Tibial artery (tissue), 4 donors: ENCODE data around the gene KCNMB3.
"Not testable (repeated sequence)": the region's sequence is repeated elsewhere in the genome, so short reads cannot be mapped to it uniquely, and the experiment has no call there.

ENCODE experiments used
- DNase-seq, 2 donors: peaks; one replicate each; pipeline ENCODE4 v3.0.0-alpha.2; 2019
- H3K27ac ChIP-seq, 2 donors: fragments of 200-600 bp; sonication (generic) in 1 of 2; 1 replicate in 1 of 2; 2 replicates in 1 of 2; pipeline ENCODE4 v1.5.1; 2018 to 2019; ENCODE audit warnings: mild to moderate bottlenecking in 1 of 2
- H3K27me3 ChIP-seq, 2 donors: fragments of 200-600 bp; sonication (generic) in 1 of 2; one replicate each; pipeline versions ENCODE4 v1.5.1 to v1.6.0; 2016 to 2019
- H3K36me3 ChIP-seq, 3 donors: fragments of 200-600 bp; sonication (generic) in 2 of 3; one replicate each; pipeline ENCODE4 v1.5.1; 2016 to 2019; ENCODE audit warnings: mild to moderate bottlenecking in 2 of 3
- H3K4me1 ChIP-seq, 4 donors: fragments of 200-600 bp; sonication (generic) in 2 of 4; 1 replicate in 3 of 4; 2 replicates in 1 of 4; pipeline ENCODE4 v1.5.1; 2016 to 2019
- H3K4me3 ChIP-seq, 2 donors: fragments of 200-600 bp; sonication (generic) in 1 of 2; 1 replicate in 1 of 2; 2 replicates in 1 of 2; pipeline ENCODE4 v1.5.1; 2018 to 2019; ENCODE audit warnings: mild to moderate bottlenecking in 2 of 2
- H3K9me3 ChIP-seq, 3 donors: fragments of 200-600 bp; sonication (generic) in 1 of 3; one replicate each; pipeline ENCODE4 v1.5.1; 2016 to 2019
- CTCF ChIP-seq, 2 experiments: fragments of 200-600 bp in 1 of 2; fragments of 450-650 bp in 1 of 2; IDR thresholded peaks; one replicate each; pipeline ENCODE4 v1.5.1; 2017 to 2019; ENCODE audit warnings: antibody characterized with exemption in 2 of 2, mild to moderate bottlenecking in 1 of 2, moderate library complexity in 1 of 2
- intact Hi-C: fragments of 100-400 bp; cut with DNase I; formaldehyde crosslinking; loops from one replicate; pipeline ENCODE4 v1.15.0; 2023; ENCODE audit warnings: low total_unique reads

The KCNMB3 gene

DNA sequence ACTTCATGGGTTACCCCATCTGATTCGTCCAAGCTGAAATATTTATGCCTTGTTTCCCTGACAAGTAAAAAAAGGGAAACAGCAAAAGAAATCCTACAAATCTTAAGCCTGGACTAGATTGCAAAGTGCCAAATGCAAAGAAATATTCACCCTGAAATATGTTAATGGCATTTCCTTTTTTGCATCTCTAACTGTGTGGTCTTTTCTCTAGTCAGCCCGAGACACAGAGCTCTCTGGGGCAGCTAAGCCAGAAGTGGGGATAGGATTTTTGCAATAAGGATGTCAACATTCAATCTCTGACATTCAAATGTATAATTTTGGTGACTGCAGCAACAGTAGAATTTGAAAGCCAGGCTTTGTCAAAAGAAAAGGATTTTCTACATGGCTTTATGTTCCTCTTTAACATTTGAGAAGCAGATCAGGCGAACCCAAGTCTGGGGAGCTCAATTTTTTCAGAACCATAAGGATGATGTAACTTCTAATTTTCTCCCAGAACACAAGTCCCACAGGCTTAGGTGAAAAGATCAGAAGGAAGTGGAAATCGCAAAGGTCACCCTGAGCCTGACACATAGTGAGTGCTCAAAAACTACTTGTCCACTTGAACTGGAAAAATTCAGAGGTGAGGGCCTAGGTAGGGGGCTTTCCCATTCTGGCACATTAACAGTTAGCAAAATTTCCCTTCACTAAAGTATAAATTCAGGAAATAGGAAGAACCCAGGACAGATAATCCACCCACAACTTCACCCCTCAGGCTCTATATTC lies 28.2 kb upstream of the KCNMB3 start:
- intact Hi-C loops, result no loop called here
- no peaks in the 10 kb centered on the region for H3K36me3 ChIP-seq
- H3K9me3 ChIP-seq, result no peaks in the 10 kb centered on the region
- no peaks in the 10 kb centered on the region for H3K4me1 ChIP-seq
- no peak overlapping the region for H3K27ac ChIP-seq
- TF ChIP-seq CTCF (IDR thresholded peaks at IDR 0.05), result no peak
- no peak overlapping the region for H3K4me3 ChIP-seq
- DNase-seq, result no peak
- peaks cover 0 to 6% of the 10 kb centered on the region in 2 donors for H3K27me3 ChIP-seq

DNA sequence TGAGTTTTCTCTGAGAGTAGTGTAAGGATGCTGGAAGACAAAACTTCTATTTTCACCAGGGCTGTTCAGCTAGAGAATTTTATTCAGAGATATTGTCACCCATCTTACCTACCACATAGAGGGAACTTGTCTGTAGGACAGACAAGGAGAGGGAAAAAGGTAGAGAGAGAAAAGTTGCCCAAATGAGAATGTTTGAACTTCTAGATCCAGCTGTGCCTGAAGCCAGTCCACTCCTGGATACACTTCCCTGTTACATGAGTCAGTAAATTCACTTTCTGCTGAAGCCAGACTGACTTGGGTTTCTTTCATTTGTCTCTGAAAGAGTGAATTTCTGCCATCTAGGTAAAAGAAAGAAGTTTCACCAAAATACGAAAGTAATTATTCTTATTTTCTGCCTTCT lies 27.2 kb upstream of the KCNMB3 start:
- H3K4me3 ChIP-seq, result no peak overlapping the region

DNA sequence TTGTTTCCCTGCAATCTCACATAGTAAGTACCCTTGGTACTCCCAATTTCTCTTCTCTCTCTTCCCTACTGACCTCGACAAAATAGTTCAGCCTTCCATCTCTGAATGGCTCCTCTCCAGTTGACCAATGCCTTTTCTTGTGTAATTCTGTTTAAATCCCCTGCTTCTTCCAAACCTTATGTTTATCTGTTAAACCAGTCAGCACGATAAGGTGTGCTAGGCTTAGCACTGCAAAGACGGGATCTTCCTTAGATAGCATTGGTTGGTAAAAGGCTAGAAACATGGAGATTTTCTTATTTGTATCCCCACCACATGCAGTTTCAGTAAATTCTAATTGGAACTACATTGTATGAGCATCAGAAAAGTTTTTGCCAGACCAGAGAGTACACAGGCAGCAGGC lies 25.8 kb upstream of the KCNMB3 start:
- Histone ChIP-seq H3K27me3 (peaks cover 0 to 6% of the 10 kb centered on the region in 2 donors), H3K4me3 (no peak overlapping the region), H3K4me1 (no peaks in the 10 kb centered on the region), H3K27ac (no peak overlapping the region), H3K36me3 (no peaks in the 10 kb centered on the region), H3K9me3 (no peaks in the 10 kb centered on the region)
- DNase-seq, result no peak
- intact Hi-C loops, result no loop called here
- no peak for TF ChIP-seq CTCF (IDR thresholded peaks at IDR 0.05)

More for the DNA sequence above, 27.2 kb upstream of the KCNMB3 start:
- Histone ChIP-seq H3K9me3 (no peaks in the 10 kb centered on the region), H3K36me3 (no peaks in the 10 kb centered on the region), H3K27me3 (peaks cover 0 to 6% of the 10 kb centered on the region in 2 donors), H3K27ac (no peak overlapping the region), H3K4me1 (no peaks in the 10 kb centered on the region)
- DNase-seq, result no peak
- TF ChIP-seq CTCF (IDR thresholded peaks at IDR 0.05), result no peak
- intact Hi-C loops, result no loop called here

DNA sequence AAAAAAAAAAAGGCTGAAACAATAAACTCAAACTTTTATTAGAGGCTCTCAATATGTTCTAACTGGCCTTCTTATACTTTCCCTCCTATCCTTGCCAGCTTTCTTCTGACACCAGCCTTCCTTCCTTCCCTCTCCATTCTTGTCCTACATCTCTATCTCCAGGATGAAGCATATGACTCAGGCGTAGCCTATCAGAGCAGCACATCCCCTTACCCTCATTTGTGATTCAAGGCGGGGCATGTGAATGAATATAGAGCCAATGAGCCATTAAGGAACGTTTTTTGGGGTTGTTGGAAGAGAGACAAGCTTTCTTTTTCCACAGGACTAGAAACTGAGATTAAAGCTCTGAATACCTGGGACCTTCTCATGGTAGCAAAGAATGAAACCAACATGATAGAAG lies 25.1 kb upstream of the KCNMB3 start:
- Histone ChIP-seq H3K36me3 (no peaks in the 10 kb centered on the region), H3K27ac (no peak overlapping the region), H3K4me1 (no peaks in the 10 kb centered on the region), H3K4me3 (no peak overlapping the region), H3K27me3 (peaks cover 0 to 6% of the 10 kb centered on the region in 2 donors), H3K9me3 (no peaks in the 10 kb centered on the region)
- DNase-seq, result no peak
- intact Hi-C loops, result no loop called here
- no peak for TF ChIP-seq CTCF (IDR thresholded peaks at IDR 0.05)

GRCh38 chr3:179274434-179274833 lies 23.5 kb upstream of the KCNMB3 start:
- H3K27me3 ChIP-seq, DNase-seq, intact Hi-C loops, H3K27ac ChIP-seq, H3K36me3 ChIP-seq, H3K9me3 ChIP-seq, H3K4me3 ChIP-seq, H3K4me1 ChIP-seq: not testable (repeated sequence)

- intact Hi-C loops, result no loop called here
- Histone ChIP-seq H3K36me3 (no peaks in the 10 kb centered on the region), H3K4me3 (no peak overlapping the region), H3K4me1 (no peaks in the 10 kb centered on the region), H3K27ac (no peak overlapping the region), H3K27me3 (no peaks in the 10 kb centered on the region), H3K9me3 (no peaks in the 10 kb centered on the region)
- DNase-seq, result no peak
- peak; percentile 16 to 32 for TF ChIP-seq CTCF (IDR thresholded peaks at IDR 0.05)
Observed at GRCh38 chr3:179272385-179272784, 21.5 kb upstream of the KCNMB3 start.
